A549 (cell line): Measurements from ENCODE around the gene GABBR2.

Source experiments
- CHD4 ChIP-seq: fragments of 200-600 bp; sonication (generic); IDR thresholded peaks from 2 replicates; pipeline ENCODE4 v1.6.1; 2016; ENCODE audit warnings: antibody characterized with exemption, mild to moderate bottlenecking, borderline replicate concordance
- PBX3 ChIP-seq: IDR thresholded peaks from 2 replicates; pipeline ENCODE4 v1.6.1; 2012
- POLR2A ChIP-seq: IDR thresholded peaks from 2 replicates; pipeline ENCODE4 v1.6.1; 2012; ENCODE audit warnings: mild to moderate bottlenecking, low read length
- TF ChIP-seq, protein P1 (sequence below): fragments of >200 bp; sonication (Bioruptor Twin); formaldehyde crosslinking; IDR thresholded peaks from 3 replicates; pipeline ENCODE4 v1.5.1; 2016

- TF ChIP-seq POLR2A, result no peak
- TF ChIP-seq PBX3, result no peak
- TF ChIP-seq, protein P1, sequence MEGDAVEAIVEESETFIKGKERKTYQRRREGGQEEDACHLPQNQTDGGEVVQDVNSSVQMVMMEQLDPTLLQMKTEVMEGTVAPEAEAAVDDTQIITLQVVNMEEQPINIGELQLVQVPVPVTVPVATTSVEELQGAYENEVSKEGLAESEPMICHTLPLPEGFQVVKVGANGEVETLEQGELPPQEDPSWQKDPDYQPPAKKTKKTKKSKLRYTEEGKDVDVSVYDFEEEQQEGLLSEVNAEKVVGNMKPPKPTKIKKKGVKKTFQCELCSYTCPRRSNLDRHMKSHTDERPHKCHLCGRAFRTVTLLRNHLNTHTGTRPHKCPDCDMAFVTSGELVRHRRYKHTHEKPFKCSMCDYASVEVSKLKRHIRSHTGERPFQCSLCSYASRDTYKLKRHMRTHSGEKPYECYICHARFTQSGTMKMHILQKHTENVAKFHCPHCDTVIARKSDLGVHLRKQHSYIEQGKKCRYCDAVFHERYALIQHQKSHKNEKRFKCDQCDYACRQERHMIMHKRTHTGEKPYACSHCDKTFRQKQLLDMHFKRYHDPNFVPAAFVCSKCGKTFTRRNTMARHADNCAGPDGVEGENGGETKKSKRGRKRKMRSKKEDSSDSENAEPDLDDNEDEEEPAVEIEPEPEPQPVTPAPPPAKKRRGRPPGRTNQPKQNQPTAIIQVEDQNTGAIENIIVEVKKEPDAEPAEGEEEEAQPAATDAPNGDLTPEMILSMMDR, result no peak
- no peak for TF ChIP-seq CHD4
These were observed 390.5 kb downstream of the GABBR2 start for GRCh38 chr9:98318041-98318790.
